HL-60 (cell line): ENCODE results near the gene NUDT14.

Experiments
- DNase-seq, 2 experiments: peaks; one replicate each; pipeline ENCODE4 v3.0.0-alpha.2; 2010 to 2020; ENCODE audit warnings: low read depth in 1 of 2, low spot score in 1 of 2
- H3K27ac ChIP-seq: fragments of 250-450 bp; sonication (Bioruptor Pico); replicated peaks from 2 replicates; pipeline ENCODE4 v1.5.1; 2020; ENCODE audit warnings: mild to moderate bottlenecking, moderate library complexity
- H3K27me3 ChIP-seq: fragments of 250-450 bp; sonication (Bioruptor Pico); 2 replicates; pipeline ENCODE4 v1.5.1; 2021; ENCODE audit warnings: mild to moderate bottlenecking, moderate library complexity; ENCODE audit not compliant: insufficient read depth, poor library complexity, severe bottlenecking
- H3K4me3 ChIP-seq: replicated peaks from 2 replicates; pipeline ENCODE4 v1.5.1; 2011; ENCODE audit warnings: mild to moderate bottlenecking, control low read depth, low read length; ENCODE audit not compliant: insufficient read depth
- CTCF ChIP-seq: IDR thresholded peaks from one replicate; pipeline ENCODE4 v1.5.1; 2011; ENCODE audit warnings: low read length, control low read depth, inconsistent platforms; ENCODE audit not compliant: insufficient read depth
- GABPA ChIP-seq: IDR thresholded peaks from 2 replicates; pipeline ENCODE4 v1.6.1; 2012; ENCODE audit warnings: low read depth
- POLR2AphosphoS5 ChIP-seq: IDR thresholded peaks from 2 replicates; pipeline ENCODE4 v1.6.1; 2012; ENCODE audit warnings: low read depth
- REST ChIP-seq: IDR thresholded peaks from 2 replicates; pipeline ENCODE4 v1.6.1; 2012; ENCODE audit warnings: low read depth; ENCODE audit not compliant: insufficient replicate concordance
- SPI1 ChIP-seq: IDR thresholded peaks from 2 replicates; pipeline ENCODE4 v1.6.1; 2012; ENCODE audit warnings: low read depth, mild to moderate bottlenecking, borderline replicate concordance

Gene NUDT14

GRCh38 chr14:105192866-105193731 is 12.0 kb upstream of the NUDT14 start:
- no peak overlapping the region for H3K27ac ChIP-seq
- H3K27me3 ChIP-seq = peaks cover 39% of the 10 kb centered on the region
- TF ChIP-seq POLR2AphosphoS5 (no peak), CTCF (no peak), GABPA (no peak), SPI1 (no peak), REST (no peak)
- DNase-seq = no peak
- H3K4me3 ChIP-seq = no peak overlapping the region

- no peak overlapping the region for H3K4me3 ChIP-seq
- TF ChIP-seq GABPA (no peak), POLR2AphosphoS5 (no peak), SPI1 (no peak), CTCF (no peak), REST (no peak)
- no peak overlapping the region for H3K27ac ChIP-seq
- H3K27me3 ChIP-seq = no peaks in the 10 kb centered on the region
- no peak for DNase-seq
Measured at GRCh38 chr14:105187935-105188524, 6.9 kb upstream of the NUDT14 start.

GRCh38 chr14:105187116-105187515 is 6.0 kb upstream of the NUDT14 start:
- no peak for DNase-seq
- H3K27ac ChIP-seq = no peak overlapping the region
- no peak for TF ChIP-seq CTCF
- no peak for TF ChIP-seq GABPA
- no peak for TF ChIP-seq POLR2AphosphoS5
- no peak for TF ChIP-seq REST
- no peak for TF ChIP-seq SPI1
- no peak overlapping the region for H3K4me3 ChIP-seq
- no peaks in the 10 kb centered on the region for H3K27me3 ChIP-seq
